ENCODE results near the gene KRT13.

The KRT13 gene

GRCh38 chr17:41519501-41520224 is 14.3 kb upstream of the KRT13 start:
- DNase-seq (ENCODE audit: low spot score): peak; percentile 66

GRCh38 chr17:41518789-41519449 is 13.5 kb upstream of the KRT13 start, which contains the start of gene KRT15:
KRT15 (minus strand) TSS chr17:41518890; CDS start chr17:41518827, 63 bp downstream.
- peak; percentile 35 for DNase-seq (ENCODE audit: low spot score)

- no peak for DNase-seq (ENCODE audit: low spot score)
Measured at GRCh38 chr17:41518031-41518430, 12.6 kb upstream of the KRT13 start.

GRCh38 chr17:41516830-41517283 is 11.4 kb upstream of the KRT13 start:
- DNase-seq (ENCODE audit: low spot score): no peak

GRCh38 chr17:41516147-41516829 is 10.9 kb upstream of the KRT13 start:
- DNase-seq (ENCODE audit: low spot score): no peak

- DNase-seq (ENCODE audit: low spot score): no peak
Measured at GRCh38 chr17:41513168-41513547, 7.7 kb upstream of the KRT13 start.

GRCh38 chr17:41512546-41513167 is 7.2 kb upstream of the KRT13 start:
- no peak for DNase-seq (ENCODE audit: low spot score)

- DNase-seq (ENCODE audit: low spot score): no peak
Measured at GRCh38 chr17:41511716-41512115, 6.3 kb upstream of the KRT13 start.

- DNase-seq (ENCODE audit: low spot score): no peak
Measured at GRCh38 chr17:41511116-41511515, 5.7 kb upstream of the KRT13 start.

GRCh38 chr17:41510251-41511065 is 5.0 kb upstream of the KRT13 start:
- peak; percentile 71 for DNase-seq (ENCODE audit: low spot score)

GRCh38 chr17:41507315-41507880 is 2.0 kb upstream of the KRT13 start:
- DNase-seq (ENCODE audit: low spot score): no peak

- no peak for DNase-seq (ENCODE audit: low spot score)
Measured at GRCh38 chr17:41505809-41506767, 676 bp upstream of the KRT13 start.

- no peak for DNase-seq (ENCODE audit: low spot score)
Measured at GRCh38 chr17:41504246-41504977, 1.0 kb downstream of the KRT13 start.

GRCh38 chr17:41503202-41503601 is 2.2 kb downstream of the KRT13 start:
- no peak for DNase-seq (ENCODE audit: low spot score)

- no peak for DNase-seq (ENCODE audit: low spot score)
Measured at GRCh38 chr17:41500131-41500911, 5.1 kb downstream of the KRT13 start.

- no peak for DNase-seq (ENCODE audit: low spot score)
Measured at GRCh38 chr17:41499714-41500113, 5.7 kb downstream of the KRT13 start.

- DNase-seq (ENCODE audit: low spot score): no peak
Measured at GRCh38 chr17:41498276-41498675, 7.1 kb downstream of the KRT13 start.

- DNase-seq (ENCODE audit: low spot score): peak; percentile 44
Measured at GRCh38 chr17:41496803-41497484, 8.5 kb downstream of the KRT13 start.
